Prostate gland (tissue), 2 donors: ENCODE measurements around the gene AP1S3.

ENCODE experiments used
- CTCF ChIP-seq, 4 experiments: fragments of 200-600 bp in 2 of 4; fragments of 450-650 bp in 2 of 4; sonication (generic) in 2 of 4; IDR thresholded peaks; 1 replicate in 3 of 4; 2 replicates in 1 of 4; pipeline ENCODE4 v1.5.1; 2016 to 2019; ENCODE audit warnings: antibody characterized with exemption in 4 of 4, mild to moderate bottlenecking in 2 of 4, moderate library complexity in 2 of 4
- POLR2A ChIP-seq: fragments of 450-650 bp; IDR thresholded peaks from one replicate; pipeline ENCODE4 v1.6.1; 2016; ENCODE audit warnings: antibody characterized with exemption, mild to moderate bottlenecking
- POLR2AphosphoS5 ChIP-seq: sonication (generic); formaldehyde crosslinking; IDR thresholded peaks from one replicate; pipeline ENCODE4 v1.6.1; 2017; ENCODE audit warnings: antibody characterized with exemption

GRCh38 chr2:223847410-223847809, 10.0 kb upstream of the AP1S3 start:
- TF ChIP-seq CTCF (IDR thresholded peaks at IDR 0.05): no peak
- no peak for TF ChIP-seq POLR2AphosphoS5
- no peak for TF ChIP-seq POLR2A
